CD4-positive, alpha-beta T cell treated with Interferon alpha-2 for 1 hour (primary cell): ENCODE results near the gene GOT1.

ENCODE experiments used
- DNase-seq, 2 donors: peaks; one replicate each; pipeline ENCODE4 v3.0.0-alpha.2; 2020 to 2022

The GOT1 gene

DNA sequence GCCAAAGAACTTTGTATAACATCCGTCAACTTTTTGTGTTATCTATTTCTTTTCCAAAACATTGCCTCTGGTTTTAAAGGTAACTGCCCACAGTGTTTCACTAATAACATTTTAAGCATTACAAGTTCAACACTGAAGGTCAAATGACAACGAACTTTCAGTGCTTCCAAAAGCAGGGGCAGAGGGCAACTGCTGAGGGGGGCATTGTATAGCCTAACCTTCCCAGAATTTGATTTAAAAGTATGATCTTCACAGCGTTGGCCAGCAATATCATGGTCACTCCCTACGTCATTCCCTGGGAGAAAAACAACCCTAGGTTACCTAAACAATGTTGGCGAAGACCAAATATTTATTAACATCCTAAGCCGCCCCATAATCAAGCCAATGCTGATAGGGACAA is 2.5 kb upstream of the GOT1 start:
- no peak for DNase-seq

DNA sequence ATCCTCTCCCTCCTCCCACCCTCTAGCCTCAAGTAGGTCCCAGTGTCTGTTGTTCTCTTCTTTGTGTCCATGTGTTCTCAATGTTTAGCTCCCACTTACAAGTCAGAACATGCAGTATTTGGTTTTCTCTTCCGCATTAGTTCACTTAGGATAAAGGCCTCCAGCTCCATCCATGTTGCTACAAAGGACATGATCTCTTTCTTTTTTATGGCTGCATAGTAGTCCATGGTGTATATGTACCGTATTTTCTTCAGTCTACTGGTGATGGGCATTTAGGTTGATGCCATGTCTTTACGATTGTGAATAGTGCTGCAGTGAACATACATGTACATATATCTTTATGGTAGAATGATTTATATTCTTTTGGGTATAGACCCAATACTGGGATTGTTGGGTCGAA is 1.6 kb upstream of the GOT1 start:
- no peak for DNase-seq

DNA sequence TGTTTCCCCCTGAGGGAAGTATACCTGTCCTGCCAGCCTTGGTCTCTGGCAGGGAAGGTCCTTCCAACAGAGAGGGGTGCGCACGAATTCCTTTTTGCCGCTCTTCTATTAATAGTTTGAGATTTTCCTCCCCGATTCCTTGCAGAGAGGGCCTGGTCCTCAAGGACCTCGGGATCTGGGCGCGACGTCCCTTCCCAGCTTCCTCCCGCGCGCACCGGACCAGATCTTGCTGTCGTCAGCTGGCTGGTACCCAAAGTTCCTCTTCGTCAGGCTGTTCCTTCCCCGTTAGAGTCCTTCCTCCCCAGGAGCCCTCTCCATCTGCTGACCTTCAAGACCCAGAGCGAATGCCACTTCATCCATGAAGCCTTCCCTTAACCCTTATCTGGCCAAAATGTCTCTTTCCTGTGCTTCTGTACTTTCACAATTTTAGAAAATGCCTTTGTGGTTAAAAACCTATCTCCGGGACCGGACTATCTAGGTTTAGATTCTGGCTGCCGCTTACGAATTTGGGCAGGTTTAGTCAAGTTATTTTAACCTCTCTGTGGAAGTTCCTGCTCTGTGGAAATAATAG is 851 bp upstream of the GOT1 start:
- peak; percentile 7 to 22 for DNase-seq

DNA sequence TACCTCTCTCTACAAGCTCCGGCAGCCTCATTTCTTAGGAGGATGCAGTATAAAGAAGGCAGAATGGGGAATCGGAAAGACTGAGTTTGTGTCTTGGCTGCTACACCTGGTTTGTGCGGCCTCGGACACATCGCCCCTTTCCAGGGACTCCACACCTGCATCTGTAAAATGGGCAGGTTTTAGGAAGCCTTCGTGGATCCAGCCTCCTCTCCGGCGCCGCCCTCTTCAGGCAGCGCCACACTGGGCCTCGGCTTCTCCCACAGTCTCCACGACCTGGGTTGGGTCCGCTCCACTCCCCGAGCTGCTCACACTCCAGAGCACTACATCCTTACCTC is 341 bp downstream of the GOT1 start:
- DNase-seq, result no peak

DNA sequence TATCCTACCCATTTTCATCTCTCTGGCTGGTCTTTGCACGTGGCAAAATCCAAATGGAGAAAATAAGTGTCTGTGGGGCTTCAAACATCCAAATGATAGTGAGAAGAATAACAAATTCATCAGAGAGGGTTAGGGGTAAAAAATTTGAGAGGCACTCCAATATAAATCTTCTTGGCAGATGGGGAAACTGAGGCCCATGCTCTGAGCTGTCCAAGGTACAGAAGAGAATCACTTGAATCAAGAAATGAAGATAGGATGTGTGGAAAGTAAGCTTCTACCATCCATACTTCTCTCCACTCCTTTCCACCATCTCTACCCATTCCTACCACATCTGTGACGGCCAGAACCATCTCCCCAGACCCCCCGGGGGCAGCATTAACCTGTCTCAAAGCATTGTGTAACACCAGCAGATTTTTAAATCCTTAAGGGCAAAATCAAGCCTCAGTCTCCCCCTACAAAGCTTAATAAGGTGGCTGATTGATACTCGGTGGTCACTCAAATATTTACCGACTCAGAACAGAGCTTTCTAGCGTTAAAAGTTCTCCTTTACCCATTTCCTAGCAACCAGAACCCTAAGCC is 818 bp downstream of the GOT1 start:
- no peak for DNase-seq

DNA sequence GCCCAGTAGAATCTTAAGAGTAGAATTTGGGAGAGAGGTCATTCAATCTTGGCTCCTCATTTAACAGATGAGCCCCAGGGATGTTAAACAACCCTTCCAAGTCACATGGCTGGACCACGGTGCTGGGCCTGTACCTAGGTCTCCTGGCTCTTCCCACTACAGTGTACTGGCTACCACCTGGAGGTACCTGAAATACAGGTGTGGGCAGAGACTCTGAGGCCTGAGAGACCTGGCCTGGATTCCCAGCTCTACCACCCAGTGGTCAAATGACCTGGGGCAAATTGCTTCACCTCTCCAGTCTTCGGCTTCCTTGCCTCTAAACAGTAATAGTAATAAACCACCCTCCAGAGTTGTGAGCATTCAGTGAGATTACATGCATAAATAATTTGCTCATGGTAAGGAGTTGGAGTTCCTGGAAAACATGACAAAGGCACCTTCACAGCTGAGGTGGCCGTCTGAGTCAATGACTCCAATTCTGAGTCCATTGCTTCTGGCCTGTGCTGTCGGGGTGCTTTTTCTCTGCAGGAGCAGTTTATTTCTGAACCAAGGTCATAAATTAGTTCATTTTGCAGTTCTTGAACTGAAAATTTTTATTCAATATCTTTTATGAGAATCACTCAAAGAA is 2.7 kb downstream of the GOT1 start:
- DNase-seq, result no peak

DNA sequence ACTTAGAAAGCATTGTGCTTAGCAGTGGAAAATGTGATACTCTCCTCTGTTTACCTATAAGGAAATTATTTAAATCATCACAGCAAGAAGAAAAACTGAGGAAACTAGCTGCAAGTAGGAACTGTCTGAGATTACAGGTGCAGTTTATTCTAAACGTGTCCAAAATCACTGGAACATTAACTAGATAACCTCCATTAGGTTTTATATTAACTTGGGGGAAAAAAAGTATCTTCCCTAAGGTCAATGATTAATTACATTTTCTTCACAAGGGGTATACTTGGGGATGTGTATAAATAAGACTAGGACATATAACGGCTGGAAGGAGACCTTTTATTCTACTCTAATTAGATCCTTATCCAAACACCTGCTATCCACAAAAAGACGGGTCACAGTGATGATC is 3.7 kb downstream of the GOT1 start:
- no peak for DNase-seq

DNA sequence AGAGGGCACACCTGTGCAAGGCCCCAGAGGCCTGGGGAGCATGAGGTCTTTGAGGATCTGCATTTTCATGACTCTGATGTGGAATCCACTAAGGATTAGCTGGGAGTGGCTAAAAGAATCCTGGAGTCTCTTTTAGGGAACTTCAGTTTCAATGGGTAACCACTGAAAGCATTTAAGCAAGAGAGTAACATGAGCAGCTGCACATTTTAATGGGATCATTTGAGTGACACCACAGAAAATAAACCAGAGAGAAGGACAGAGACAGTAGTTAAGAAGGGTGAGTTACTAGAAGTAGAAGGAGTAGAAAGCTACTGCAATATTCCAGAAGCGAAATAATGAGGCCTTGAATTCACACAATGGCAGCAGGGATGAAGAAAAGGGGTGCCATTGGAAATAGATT is 5.2 kb downstream of the GOT1 start:
- DNase-seq, result no peak

DNA sequence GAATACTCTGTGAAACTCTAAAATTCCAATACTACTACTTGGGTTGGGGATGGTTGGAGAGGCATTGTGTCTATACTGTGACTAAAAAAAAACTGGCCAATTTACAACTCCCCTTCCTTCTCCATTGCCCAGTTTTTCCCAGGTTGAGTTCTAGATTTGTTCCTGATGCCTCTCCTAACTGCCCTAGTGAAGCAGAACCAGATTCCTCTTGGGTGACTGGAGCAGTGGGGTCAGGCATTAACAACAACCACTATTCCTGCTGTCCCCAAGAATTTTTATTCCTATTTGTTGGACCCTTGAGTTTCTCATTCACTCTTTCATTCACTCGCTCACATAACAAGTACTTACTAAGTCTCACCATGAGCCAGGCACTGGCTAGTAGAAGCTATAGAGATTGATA is 5.8 kb downstream of the GOT1 start:
- no peak for DNase-seq

DNA sequence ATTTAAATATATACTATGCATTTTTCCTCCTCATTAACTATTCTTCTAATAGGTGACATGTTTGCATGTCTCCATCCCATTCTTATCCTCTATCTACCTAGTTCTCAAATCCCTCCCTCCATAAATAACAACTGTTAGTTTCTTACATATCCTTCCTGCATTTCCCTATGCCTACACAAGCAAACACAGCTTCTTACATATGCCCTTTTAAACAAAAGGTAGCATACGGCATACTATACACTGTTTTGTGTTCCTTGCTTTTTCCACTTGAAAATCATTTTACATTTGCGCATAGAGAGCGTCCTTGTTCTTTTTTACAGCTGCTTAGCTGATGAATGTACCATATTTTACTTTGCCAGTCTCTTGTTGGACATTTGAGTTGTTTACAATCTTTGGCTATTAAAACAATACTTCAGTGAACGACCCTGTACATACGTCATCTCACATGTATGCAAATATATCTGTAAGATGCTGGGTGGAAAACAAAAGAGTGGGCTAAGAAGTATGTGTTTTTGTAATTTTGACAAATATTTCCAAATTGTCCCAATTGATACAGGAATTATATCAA is 7.8 kb downstream of the GOT1 start:
- DNase-seq, result no peak

DNA sequence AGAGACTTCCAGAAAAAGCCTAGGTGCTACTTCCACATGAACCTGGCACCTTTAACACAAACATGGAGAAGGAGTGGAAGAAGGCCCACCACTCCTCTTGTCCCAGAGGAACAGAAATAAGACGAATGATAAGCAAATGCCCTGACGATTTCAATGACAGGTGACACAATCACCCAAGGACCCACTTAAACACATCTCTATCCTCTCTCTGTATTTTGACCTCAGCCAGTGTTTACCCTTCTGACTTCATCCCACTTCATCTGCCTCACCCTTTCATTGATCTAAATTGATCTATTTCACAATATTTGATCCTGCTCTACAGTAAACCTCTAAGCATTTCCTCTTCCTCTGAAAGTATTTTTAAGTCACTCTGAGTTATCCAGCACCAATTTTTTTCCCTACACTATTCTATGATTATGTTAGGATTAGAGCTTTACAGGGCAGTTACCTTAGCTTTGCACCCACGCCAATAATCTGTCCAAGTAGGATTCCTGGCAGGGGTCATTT is 9.1 kb downstream of the GOT1 start:
- no peak for DNase-seq

DNA sequence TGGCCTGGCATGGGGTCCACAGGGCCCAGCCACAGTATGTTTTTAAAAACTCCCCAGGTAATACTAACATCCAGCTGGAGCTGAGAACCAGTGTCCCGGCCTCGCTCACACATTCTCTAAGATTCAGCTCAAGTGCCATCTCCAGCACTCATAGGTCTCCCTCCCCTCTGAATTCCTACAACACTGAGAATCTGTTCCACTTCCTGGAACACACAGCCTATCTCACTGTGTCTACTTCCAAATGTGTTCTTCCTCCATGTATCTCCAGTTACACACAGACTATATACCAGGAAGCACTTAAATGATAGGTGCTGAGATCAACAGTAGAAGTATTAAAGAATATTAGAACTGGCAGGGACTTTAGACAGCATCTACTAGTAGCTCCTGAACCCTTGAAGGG is 10.7 kb downstream of the GOT1 start:
- no peak for DNase-seq

DNA sequence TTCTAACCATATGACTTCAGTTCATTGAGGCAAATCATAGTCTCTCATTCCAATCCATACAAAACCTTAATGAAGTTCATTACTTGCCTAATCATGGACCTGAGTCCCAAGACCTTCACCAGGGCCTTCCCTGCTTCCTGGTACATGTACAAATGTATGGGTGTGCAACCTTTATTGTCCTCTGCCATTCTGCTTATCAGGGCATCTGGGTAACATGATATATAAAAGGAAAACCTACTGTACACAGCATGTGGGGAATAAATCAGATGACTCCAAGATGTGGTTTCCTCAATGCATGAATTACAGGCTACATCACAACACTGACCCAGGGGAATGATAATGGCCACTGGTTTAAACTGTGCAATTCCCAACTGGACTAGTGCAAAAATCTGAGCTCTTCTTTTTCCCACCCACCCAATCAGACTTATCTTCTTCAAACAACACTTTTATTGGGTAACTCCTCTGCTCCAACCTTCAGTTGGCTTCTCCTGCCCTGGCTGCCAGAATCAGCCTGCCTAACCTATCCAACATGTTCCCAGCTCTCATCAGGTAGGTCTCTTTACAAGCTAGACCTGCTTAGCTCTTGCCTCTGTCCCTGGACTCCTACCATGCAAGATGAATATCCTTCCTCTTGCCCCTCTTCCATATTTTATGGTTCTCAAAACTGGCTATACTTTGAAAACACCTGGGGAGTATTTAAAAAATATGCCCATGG is 11.4 kb downstream of the GOT1 start:
- DNase-seq, result no peak

DNA sequence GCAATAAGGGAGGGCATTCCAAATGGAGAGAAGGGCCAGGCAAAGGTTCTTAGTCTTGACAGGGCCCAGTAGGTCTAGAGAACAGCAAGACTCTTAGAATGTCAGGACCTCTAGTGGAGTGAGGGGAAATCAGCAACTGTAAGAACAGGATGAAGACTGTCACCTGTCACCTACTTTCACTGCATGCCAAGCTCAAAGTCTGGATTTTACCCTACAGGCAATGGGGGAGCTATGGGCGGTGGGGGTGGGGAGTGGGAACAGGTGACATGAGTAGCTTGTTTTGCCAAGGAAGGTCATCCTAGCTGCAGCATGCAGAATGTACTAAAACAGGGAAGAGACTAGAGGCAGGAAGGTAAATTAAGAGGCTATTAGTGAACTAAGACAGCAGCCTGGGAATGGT is 18.3 kb downstream of the GOT1 start:
- no peak for DNase-seq

DNA sequence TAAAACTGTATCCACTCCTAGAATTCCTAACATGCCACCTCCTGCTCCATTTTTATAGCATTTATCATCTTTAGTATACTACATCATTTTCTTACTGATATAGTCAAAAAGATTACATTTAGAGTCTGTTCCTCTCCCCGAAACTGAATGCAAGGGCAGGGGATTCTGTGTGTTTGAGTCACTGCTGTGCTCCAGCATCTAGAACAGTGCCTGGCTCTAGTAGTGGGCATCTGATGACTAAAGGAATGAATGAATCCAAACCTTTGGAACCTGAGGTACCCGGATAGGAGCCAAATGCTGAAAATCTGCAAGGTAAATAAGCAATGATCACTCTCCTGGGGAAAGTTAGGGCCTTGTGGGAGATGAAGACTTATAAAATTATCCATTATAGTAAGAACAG is 18.9 kb downstream of the GOT1 start:
- DNase-seq, result no peak

DNA sequence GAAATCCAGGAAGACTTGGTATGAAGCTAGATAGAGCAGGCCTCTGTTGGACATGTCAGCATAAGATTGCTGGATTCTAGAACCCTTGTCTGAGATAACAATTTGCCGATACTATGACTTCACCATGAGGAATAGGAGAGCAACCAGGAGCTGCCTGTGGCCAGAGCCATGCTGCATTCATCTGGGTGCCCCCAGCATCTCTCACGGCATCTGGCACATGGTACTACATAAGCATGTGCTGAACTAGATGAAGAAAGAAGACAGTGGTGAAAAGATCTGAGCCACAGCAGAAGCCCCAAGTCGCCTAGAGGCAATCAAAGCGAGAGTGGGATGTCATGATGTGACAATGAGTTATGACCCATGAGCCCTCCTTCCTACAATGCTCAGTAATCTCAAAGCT is 19.5 kb downstream of the GOT1 start:
- no peak for DNase-seq

DNA sequence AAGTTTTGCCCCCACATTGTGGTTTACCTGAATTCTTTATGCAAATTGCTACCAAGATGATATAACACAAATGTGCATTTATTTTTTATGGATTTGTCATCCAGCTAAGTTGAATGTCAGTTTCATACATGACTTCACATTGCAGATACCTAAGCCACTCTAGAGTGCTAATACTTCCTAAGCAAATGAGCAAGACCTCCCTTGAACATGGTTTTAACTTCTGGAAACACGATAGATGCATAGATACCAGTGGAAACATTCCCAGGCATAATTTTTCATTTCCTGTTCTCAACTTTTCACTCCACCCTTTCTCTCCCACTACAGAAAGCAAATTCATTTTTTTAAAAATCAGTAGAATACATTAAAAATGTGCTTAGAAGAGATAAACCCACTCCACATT is 20.3 kb downstream of the GOT1 start:
- DNase-seq, result no peak

DNA sequence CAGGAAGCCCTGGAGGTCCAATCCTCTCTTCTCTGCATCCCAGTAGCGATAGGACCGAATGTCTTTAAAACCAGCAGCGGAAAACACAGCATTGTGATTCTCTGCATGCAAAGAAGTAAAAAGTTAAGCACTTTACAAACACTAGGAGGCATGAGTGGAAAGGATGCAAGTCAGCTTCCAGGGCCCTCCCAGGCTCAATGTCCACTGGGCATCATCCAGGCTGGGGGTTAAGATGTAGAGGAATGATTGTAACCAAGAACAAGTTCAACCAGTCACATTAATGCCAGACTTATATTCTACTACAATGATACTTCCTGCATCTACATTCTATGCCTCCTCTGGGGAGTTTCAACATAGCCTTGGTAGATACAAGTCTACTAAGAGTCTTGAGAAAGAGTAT is 24.3 kb downstream of the GOT1 start:
- DNase-seq, result no peak

DNA sequence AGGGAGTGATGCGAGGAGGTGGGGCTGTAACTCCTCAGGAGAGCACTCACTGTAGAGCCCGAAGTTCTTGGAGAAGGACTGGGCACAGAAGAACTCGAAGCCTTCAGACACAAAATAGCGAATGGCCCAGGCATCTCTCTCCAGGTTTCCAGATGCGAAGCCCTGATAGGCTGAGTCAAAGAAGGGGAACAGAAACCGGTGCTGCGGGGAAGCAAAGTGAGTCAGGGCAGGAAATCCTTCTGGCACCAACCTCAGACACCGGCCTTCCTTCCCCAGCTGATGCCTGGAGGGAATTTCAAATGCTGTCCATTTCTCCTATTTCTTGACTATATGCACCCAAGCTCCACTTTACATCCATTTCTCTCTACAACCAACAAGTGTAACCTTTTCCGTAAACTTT is 26.8 kb downstream of the GOT1 start:
- DNase-seq, result peak; percentile 3 to 16

DNA sequence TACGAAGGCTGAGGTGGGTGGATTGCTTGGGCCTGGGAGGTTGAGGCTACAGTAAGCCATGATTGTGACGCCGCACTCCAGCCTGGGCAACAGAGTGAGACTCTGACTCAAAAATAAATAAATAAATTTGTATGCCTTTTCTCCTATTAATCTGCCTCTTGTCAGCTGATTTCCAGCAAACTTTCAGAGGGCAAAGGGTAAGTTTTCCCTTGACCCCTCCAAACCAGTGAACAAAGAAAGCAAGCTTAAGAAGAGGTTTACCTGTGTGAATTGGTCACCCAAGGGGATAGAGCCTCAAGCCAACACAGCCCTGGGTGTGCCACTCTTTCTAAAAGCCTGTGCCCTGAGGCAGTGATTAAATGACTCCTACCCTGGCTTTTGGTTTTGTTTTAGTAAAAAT is 30.8 kb downstream of the GOT1 start:
- DNase-seq, result no peak

DNA sequence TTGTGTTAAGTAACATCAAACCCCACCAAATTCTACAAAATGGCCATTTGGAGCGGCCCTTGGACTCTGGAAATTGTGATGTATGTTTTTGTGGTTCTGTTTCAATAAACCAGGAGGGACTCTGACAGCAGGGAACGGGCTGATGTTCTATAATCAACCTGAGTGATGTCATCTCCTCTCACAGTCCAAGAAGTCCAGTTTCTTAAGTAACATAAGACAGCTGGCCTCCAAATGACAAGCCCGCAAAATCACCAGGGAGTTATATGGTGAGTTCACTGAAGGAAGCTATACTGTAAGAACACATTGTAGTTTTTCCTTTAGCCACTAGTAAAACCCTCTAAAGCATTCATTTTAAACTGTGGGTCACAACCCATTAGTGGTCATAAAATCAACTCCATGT is 34.0 kb downstream of the GOT1 start:
- DNase-seq, result no peak

DNA sequence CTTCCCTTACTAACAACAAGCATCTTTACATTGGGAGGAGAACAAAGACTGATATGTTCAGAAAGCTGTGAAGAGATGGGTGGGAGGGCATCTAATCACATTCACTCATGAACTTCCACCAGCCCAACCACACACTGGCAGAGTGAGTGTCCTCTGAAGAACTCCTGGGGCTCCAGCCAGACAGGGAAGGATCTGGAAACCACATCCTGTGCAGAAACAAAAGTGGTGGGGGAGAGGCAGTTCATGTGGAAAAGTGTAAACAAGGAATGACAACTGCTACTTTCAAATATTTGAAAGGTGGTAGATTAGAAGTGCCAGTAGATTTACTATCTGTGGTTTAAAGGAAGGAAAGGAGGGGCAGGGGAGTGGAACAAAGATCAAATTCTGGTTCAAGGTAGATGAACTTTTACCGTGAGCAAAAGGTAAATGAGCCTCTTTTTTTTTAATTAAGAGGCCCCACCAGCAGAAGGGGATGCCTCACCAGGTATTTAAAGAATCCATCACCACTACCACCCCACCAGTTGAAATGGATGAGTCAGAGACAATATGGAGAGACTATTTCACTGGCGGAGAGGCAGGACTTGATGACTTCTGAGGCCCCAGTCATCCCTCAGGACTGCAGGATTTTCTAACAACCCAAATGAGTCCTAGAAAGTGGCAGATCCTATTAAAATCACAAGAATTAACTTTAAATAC is 34.5 kb downstream of the GOT1 start:
- DNase-seq, result no peak

DNA sequence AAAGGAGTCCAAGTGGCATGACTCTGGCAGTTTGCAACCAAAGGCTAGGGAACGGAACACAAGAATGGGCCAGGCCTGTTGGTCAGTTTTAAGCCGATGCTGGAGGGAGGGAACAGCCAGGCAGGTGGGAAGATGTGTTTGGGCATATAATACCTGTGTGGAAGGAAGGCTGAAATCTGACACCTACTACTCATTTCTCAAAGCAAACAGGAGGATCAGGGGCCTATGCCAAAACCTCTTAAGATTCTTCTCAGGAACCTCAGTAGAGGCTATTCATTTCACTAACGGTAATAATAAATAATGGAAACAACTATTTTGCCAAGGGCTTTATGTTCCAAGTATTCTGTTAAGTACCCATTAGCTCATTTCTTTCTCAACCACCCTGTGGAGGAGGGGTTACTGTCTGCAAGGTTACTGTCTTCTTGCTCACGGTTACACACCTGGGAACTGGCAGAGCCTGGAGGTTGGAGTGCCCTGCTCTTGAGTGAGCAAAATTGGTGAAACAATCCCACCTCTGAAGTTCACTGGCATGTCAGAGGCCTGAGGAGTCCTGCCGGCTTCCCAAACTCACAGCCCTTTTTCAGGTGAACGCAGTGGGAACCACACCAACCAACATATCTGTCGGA is 35.5 kb downstream of the GOT1 start:
- no peak for DNase-seq
